Ammon's horn (tissue), 1 donor: ENCODE measurements around the gene EED.
"Not testable (repeated sequence)": the region's sequence is repeated elsewhere in the genome, so short reads cannot be mapped to it uniquely, and the experiment has no call there.

Source experiments
- DNase-seq: peaks from one replicate; pipeline ENCODE4 v3.0.0-alpha.2; 2016; ENCODE audit warnings: low spot score

EED gene

GRCh38 chr11:86218125-86219084 lies 26.1 kb upstream of the EED start:
- DNase-seq: peak; percentile 86

DNA sequence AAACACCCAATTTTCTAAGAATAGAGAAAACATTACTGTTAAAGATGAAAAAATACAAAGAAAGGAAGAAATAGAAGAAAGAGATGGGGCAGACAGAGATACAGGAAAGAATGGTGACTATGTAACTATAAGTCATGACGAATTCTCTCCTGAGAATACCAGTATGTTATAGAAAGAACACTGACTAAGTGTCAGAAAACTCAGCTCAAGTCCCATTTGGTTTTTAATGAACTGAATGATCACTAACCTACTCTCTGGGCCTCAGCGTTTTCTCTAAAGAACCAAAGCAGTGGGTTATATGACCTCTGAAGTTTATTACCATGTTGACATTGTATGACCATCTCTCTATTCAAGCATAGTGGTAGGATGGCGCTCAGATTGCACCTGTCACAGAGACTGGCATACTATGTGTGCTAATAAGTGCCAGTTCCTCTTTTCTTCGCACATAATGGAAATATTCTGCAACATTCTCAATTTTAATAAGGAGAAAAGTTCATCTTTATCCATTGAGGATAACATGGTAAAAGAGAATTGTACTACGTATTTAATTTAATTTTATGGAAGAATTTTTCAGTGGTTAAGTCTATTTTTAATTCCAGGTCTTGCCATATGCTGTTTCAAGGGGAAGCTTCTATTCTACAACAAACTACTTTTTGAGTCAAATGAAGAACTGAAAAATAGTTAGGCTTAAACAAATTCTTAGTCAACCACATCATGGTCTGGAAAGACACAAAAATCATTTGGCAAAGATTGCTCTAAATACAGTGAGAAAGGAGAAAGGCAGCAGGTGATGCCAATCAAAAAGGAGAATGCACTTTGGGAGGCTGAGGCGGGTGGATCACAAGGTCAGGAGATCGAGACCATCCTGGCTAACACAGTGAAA lies 25.0 kb upstream of the EED start:
- DNase-seq: no peak

DNA sequence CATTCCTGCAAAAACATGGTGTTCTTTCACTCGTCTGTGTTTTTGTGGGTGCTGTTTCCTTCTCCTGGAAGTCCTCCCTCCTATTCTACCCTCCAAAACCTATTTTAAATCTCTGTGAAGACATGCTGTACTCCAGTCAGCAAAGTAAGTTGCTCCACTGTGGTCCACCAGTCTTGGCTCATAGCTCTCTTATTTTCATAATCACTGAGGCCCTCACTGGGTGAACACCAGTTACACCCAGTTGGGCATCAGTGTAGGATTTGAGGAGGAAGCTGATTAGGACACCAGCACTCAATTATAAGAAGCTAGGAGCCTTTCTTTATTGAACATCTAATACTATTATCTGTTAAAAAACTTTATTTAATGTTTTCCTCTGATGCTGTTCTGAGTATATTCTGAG lies 23.9 kb upstream of the EED start:
- DNase-seq: no peak

DNA sequence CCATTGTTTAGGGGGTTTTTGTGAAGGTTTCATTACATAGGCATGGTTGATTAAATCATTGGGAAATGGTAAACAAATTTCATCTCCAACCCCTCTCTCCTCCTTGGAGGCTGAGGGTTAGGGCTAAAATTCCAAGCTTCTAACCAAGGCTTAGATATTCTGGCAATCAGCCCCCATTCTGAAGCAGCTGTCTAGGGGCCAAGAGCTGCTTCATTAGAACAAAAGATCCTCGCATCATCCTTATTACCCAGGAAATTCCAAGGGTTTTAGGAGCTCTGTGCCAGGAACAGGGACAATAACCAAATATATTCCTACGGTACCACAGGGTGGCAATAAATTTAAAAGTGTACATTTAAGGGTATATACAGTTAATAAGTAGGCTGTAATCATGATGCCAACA lies 22.5 kb upstream of the EED start:
- no peak for DNase-seq

GRCh38 chr11:86224575-86224974 lies 20.0 kb upstream of the EED start:
- not testable (repeated sequence) for DNase-seq

DNA sequence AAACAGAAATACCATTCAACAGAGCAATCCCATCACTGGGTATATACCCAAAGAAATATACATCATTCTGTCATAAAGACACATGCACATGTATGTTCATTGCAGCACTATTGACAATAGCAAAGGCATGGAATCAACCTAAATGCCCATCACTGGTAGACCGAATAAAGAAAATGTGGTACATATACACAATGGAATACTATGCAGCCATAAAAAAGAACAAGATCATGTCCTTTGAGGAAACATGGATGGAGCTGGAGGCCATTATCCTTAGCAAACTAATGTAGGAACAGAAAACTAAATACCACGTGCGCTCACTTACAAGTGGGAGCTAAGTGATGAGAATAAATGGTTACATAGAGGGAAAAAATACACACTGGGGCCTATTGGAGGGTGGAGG lies 19.2 kb upstream of the EED start:
- not testable (repeated sequence) for DNase-seq

DNA sequence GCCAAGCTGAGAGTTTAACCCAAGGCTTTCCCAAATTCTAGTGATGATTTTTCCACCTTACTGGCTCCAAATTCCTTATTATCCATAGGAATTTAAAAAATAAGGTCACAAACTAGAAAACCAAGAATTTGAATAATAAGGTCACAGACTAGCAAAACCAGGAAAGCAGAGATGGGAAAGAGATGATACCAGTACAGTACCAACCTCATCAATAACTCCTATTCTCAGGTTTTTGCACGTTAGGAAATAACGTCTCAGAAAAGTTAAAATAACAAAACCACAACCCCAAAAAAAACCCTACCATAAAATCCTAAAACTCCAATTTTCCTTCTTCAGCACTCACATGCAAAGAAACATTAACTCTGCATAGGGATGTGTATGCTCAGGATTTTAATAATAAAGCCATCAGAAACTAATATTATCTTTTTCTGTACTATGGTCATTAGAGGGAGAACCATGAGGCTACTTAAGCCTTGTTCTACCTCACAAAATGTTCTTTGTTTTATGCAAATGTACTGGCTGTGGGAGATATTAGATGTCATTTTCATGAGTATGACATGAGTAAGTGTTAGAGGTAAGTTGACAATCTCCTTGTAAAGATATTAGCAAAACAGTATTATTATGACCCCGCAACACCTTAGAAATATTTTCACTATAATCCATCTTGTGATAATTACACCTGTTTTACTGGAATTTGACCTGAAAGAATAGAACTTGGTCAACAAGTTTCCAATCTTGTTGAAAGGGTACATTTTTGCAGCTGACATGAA lies 16.1 kb upstream of the EED start:
- no peak for DNase-seq

DNA sequence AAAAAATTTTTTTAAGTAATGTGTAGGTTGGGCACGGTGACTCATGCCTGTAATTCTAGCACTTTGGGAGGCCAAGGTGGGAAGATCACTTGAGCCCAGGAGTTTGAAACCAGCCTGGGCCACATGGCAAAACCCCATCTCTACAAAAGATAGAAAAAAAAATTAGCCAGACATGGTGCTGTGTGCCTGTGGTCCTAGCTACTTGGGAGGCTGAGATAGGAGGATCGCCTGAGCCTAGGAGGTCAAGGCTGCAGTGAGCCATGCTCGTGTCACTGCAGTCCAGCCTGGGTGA lies 15.6 kb upstream of the EED start:
- not testable (repeated sequence) for DNase-seq

GRCh38 chr11:86230179-86230804 lies 14.3 kb upstream of the EED start:
- DNase-seq: no peak

GRCh38 chr11:86230921-86231434 lies 13.6 kb upstream of the EED start:
- DNase-seq: peak; percentile 35

DNA sequence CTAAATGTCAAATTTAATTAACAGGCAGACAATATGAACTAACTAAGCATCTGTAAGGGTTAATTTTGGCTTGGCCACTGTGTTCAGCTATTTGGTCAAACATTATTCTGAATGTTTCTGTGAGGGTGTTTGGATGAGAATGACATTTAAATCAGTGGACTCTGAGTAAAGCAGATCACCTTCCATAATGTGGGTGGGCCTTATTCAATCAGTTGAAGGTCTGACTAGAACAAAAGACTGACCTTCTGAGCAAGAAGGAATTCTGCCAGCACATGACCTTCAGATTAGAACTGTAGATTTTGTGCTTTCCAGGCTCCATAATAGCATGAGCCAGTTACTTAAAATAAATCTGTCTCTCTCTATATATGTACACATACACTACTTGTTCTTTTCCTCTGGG lies 12.0 kb upstream of the EED start:
- no peak for DNase-seq

- DNase-seq: no peak
These were observed 9.6 kb upstream of the EED start for GRCh38 chr11:86234831-86235461.

- DNase-seq: no peak
These were observed 7.2 kb upstream of the EED start for GRCh38 chr11:86237267-86237804.

DNA sequence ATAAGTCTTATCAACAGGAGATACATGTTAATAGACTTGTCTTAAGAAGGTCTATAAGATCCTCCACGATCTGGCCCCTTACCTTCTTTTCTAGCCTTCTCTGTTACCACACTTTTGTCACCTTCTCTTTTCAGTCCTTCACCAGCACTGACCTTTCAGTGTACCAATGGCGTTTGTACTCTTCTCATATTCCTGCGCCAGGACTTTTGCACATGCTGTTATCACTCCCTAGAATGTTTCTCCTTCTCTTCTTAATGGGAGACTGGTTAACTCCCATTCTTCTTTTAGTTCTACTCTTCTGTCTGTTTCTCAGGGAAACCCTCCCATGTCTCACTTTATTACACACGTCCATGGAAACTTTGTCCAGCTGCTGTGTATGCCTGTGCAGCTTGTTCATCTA lies 4.4 kb upstream of the EED start:
- no peak for DNase-seq

DNA sequence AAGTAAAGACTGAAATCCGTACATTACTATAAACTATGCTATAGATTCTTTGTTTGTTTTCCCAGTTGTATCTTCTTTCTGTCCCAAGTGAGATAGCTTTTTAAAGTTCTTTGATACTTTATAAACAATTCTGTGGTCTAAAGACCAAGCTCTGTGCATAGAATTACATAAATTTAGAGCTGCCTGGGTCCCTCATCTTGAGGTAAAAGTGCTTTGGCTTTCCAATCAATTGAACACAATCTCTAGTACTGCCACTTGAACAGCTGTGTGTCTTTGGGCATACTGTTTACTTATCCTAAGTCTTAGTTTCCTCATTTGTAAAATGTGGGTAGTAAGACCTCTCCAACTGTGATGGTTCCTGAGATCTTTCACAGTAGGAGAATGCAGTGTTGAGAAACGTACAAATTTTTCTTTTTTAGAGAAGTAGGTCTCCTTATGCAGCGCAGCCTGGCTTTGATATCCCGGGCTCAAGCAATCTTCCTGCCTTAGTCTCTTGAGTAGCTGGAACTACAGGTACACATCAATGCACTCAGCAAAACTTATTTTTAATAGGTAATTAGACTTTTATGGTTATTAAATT lies 2.5 kb upstream of the EED start:
- DNase-seq: no peak

GRCh38 chr11:86243396-86243795 lies 1.2 kb upstream of the EED start:
- no peak for DNase-seq

- DNase-seq: peak; percentile 88
These were observed 461 bp upstream of the EED start for GRCh38 chr11:86244063-86244521.

DNA sequence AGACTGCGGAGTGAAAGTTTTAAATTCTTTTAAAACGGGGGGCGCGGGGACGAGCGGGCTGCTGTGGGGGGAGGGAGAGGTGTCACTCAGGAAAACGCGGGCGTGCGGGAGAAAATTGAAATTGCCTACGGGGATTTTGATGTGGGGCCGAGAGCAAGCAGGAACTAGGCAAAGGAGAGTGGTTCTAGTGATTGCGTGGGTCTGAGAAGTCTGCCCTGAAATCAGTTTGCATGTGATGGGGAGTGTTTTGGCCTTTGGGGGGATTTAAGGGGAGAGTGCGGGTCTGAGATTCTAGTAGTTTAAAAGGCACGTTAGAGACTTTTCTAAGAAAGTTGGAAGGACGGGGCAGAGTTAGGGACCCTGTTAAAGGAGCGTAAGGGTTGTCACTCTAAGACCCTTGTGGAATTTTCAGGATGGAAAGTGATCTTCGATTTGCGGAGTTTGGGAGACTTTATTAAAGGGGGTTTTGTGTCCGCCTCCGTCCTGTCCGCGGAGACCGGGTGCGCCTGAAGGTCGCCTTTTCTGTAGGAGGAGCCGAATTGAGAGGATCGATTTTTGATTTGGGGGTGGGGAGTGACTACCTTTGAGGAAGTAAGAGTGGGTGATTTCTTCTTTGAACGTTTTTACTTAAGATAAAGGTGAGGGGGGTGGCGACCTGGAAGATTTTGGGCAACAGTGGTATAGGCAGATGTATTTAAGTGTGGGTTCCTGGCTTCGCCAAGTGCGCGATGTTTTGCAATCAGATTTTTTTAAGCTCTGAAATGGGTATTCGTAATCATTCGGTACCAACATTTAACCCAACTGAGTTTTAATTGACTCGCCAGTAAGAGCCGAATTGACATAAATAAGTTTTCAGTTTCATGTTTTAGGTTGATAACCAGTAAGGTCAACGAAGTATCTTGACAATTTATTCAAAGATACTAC lies 1.1 kb downstream of the EED start:
- DNase-seq: no peak

DNA sequence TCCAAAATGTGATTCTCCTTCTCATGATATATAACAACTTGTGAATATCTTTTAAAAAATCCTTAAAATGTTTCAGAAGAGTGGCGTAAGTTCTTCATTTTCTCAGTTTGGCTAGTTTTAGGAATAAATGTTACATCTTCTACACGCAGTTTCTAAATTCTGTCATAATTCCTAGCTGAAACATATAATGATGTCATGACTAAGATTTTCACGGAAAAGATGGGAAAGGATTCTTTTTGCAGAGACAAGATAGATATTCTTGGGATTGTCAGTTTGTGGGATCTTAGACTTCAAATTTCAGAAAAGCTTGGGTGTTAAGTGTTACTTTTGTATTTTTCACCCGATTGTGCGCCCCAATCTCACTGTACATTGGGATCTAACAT lies 1.7 kb downstream of the EED start:
- no peak for DNase-seq
